HG03039 (cell line): Measurements from ENCODE around the gene CCDC97.

ENCODE experiments used
- ATAC-seq: cut with Tn5 transposase; IDR thresholded peaks from one replicate; pipeline ENCODE4 v1.9.1; 2021; ENCODE audit warnings: mild to moderate bottlenecking, moderate library complexity; ENCODE audit not compliant: unreplicated experiment

Gene CCDC97

DNA sequence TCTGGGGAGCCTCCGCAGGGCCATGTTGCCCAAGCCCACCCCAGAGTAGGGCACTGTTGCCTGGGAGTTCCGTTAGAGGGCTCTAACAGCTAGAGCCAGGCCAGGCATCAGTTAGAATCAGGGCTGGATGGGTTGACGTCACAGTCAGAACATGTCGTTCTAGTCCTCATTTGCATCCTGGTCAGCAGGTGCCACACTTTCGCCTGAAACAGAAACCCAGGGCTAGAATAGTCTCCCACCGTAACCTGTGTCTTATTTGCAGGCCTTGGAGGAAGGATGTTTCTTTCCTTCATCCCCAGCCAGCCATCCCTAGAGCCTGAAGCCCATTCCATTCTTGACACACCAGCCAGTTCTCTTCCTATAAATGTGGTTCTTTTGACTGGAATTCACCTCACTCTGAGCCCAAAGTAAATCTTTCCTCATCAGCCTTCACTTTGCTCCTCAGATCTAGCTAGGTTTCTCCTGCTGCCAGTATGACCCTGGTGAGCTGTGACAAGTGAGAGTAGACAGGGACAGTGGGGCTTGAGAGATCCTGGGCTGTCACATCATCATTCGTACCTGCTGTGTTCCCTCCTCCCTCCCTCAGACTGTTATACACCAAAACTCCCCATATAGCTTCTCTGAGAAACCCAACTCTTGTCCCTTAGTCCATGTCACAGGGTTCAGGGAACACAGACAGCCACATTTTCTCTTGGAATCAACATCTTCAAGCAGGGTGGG, 12.2 kb upstream of the CCDC97 start:
- ATAC-seq = peak; percentile 49

DNA sequence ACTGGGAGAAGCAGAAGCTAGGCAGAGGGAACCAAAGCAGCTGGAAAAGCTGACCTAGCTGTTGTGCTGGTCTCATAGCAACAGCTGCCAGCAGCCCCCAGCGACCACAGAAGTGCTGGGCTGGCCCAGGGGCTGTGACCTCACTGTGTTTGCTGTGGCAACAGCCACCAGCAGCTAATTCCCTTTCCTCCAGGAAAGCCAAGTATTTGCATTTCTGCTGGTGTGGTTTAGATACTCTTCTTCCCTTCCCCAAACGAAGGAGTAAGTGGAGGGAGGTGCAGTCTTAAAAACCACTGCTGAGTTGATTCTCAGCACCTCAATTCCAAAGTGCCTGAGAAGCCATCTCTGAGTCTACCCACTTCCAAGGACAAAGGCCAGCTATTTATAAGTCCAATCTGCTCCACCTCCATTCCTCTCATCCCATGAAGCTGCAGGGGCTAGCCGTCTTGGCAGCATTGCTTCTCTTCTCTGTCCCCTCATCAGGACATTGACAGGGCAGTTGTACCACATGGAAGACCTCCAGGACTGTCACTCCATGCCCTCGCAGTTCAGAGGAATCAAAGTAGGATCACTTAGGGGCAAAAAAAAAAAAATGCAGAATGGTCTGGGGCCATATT, 11.5 kb upstream of the CCDC97 start:
- no peak for ATAC-seq

DNA sequence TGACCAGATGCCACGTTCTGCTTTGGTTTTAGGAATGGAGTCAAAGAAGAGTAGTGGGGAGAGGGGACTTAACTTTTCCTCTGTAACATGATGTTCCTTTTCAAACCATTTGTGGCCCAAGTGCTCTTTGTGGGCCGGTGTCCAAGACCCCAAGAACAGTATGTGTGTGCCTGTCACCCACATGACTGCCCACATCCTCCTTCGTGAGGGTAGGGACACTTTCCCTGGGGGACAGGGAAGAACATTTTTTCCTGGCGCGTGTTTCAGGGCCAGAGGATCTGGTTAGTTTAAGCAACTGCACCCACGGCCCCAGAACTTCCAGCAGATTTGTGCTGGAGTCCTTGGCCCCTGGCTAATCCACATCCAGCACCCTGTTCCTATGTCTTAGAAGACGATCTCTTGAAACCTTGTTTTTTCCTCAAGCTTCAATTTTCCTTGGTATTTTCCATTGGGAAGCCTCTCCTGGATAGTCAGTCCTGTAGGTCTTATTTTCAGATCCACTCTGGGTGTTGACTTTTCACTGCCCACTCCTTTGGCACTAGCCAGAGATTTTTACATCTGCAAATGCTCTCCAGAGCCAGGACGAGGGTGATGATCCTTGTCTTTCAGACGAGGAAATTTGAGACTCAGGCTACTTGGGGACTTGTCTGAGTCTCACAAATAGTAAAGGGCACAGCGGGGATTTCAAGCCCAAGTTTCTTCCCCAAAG, 10.8 kb upstream of the CCDC97 start:
- ATAC-seq = no peak

DNA sequence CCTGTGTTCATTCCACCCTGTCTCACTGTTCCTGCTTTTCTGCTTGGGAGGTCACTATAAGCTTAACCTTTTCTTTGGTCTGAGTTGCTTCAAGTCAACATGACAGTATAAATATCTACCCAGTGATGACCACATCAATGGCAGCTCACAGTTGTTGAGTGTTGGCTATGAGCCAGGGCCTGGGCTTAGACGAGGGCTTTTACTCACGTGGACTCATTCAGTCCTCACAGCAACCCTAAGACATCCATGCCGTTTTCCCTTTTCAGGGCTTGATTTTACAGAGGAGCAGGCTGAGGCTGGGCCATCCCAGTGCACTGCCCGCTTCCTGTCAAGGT, 10.2 kb upstream of the CCDC97 start:
- ATAC-seq = no peak

GRCh38 chr19:41300555-41300954, 9.4 kb upstream of the CCDC97 start:
- no peak for ATAC-seq

- ATAC-seq = no peak
These were observed 7.2 kb upstream of the CCDC97 start for GRCh38 chr19:41302624-41303351.

DNA sequence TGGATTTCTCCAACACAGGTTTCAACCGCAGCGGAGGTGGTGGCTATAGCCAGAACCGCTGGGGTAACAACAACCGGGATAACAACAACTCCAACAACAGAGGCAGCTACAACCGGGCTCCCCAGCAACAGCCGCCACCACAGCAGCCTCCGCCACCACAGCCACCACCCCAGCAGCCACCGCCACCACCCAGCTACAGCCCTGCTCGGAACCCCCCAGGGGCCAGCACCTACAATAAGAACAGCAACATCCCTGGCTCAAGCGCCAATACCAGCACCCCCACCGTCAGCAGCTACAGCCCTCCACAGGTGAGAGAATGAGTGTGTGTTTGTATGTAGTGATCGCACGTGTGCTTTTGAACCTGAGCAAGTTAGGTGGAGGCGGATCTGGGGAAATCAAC, 6.0 kb upstream of the CCDC97 start:
- ATAC-seq = no peak

- ATAC-seq = no peak
These were observed 5.1 kb upstream of the CCDC97 start for GRCh38 chr19:41304706-41305483.

- ATAC-seq = no peak
These were observed 3.8 kb upstream of the CCDC97 start for GRCh38 chr19:41305927-41306793.

GRCh38 chr19:41307090-41307875, 2.7 kb upstream of the CCDC97 start:
- ATAC-seq = no peak

- no peak for ATAC-seq
These were observed 2.0 kb upstream of the CCDC97 start for GRCh38 chr19:41307954-41308449.

- ATAC-seq = no peak
These were observed 1.4 kb upstream of the CCDC97 start for GRCh38 chr19:41308450-41309179.

DNA sequence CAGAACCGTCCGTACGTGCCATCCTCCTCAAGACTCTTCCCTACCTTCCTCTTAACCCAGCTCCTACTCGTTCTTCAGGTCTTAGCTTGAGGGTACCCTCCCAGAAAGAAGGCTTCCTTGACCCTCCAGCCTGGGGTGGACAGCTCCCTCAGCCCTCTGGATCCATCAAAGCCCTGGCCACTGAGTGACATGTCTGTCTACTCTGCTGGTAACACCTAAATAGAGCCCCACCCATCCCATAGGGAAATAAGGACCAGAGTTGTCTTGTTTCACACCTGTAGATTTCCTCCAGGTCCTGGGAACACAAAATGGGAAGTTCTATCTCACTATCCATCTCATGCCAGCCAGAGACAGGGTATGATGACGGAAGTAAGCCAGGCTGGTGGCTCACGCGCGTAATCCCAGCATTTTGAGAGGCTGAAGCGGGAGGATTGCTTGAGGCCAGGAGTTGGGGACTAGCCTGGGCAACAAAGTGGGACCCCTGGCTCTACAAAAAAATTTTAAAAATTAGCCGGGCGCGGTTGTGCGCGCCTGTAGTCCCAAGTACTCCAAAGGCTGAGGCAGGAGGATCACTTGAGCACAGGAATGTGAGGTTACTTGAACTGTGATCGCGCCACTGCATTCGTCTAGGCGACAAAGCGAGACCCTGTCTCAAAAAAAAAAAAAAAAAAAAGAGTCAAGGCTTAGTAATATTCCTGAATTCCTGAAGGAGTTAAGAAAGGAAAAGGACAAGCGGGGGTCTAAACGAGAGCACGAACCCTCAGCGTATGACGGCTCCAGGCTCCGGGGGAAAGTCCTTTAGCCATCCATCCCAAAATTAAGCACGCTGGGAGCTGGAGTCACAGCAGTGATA, 566 bp upstream of the CCDC97 start:
- no peak for ATAC-seq

DNA sequence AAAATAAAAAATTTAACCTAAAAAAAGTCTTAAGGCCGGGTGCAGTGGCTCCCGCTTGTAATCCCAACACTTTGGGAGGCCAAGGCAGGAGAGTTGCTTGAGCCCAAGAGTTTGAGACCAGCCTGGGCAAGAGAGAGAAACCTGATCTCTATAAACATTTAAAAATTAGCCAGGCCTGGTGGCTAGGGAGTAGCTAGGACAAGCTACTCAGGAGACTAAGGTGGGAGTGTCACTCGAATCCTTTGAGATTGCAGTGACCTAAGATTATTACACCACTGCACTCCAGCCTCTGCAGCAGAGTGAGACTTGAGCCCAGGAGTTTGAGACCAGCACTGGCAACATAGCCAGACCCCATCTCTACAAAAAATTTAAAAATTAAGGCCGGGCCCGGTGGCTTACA, 1.1 kb downstream of the CCDC97 start:
- no peak for ATAC-seq

- ATAC-seq = no peak
These were observed 1.6 kb downstream of the CCDC97 start for GRCh38 chr19:41311613-41312012.

GRCh38 chr19:41316306-41316920, 6.4 kb downstream of the CCDC97 start:
- ATAC-seq = no peak
